ENCODE results near the gene WIZ.

DNA sequence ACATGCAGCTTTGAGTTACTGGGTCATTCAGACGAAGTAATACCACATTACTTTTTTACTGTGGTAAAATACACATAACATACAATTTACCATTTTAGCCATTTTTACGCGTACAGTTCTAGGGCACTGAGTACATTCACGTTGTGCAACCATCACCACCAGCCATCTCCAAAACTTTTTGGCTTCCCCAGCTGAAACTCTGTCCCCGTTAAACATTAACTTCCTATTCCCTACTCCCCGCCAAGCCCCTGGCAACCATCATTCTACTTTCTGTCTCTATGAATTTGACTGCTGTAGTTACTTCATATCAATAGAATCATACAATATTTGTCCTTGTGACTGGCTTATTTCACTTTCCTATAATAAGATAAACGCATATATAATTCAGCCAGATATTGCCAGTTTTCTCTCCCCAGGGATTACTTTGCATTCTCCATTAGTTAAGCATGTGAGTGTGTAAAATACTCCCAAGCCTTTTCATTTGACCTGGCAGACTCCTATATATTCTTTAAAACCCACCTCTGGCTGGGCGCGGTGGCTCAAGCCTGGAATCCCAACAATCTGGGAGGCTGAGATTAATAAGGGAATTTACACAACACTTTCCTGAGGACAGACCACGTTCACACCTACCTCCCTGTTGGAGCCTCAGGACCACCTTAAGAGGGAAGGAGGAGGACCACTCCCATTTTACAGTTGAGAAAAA, 48.6 kb upstream of the WIZ start:
- TF ChIP-seq REPIN1 (tag by site-specific recombination; IDR thresholded peaks at IDR 0.05; ENCODE audit: low read depth) = no peak
- TF ChIP-seq, protein P1, sequence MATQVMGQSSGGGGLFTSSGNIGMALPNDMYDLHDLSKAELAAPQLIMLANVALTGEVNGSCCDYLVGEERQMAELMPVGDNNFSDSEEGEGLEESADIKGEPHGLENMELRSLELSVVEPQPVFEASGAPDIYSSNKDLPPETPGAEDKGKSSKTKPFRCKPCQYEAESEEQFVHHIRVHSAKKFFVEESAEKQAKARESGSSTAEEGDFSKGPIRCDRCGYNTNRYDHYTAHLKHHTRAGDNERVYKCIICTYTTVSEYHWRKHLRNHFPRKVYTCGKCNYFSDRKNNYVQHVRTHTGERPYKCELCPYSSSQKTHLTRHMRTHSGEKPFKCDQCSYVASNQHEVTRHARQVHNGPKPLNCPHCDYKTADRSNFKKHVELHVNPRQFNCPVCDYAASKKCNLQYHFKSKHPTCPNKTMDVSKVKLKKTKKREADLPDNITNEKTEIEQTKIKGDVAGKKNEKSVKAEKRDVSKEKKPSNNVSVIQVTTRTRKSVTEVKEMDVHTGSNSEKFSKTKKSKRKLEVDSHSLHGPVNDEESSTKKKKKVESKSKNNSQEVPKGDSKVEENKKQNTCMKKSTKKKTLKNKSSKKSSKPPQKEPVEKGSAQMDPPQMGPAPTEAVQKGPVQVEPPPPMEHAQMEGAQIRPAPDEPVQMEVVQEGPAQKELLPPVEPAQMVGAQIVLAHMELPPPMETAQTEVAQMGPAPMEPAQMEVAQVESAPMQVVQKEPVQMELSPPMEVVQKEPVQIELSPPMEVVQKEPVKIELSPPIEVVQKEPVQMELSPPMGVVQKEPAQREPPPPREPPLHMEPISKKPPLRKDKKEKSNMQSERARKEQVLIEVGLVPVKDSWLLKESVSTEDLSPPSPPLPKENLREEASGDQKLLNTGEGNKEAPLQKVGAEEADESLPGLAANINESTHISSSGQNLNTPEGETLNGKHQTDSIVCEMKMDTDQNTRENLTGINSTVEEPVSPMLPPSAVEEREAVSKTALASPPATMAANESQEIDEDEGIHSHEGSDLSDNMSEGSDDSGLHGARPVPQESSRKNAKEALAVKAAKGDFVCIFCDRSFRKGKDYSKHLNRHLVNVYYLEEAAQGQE (tag by site-specific recombination; IDR thresholded peaks at IDR 0.05) = no peak
- TF ChIP-seq ZNF707 (tag by site-specific recombination; IDR thresholded peaks at IDR 0.05) = no peak
- TF ChIP-seq, protein P2, sequence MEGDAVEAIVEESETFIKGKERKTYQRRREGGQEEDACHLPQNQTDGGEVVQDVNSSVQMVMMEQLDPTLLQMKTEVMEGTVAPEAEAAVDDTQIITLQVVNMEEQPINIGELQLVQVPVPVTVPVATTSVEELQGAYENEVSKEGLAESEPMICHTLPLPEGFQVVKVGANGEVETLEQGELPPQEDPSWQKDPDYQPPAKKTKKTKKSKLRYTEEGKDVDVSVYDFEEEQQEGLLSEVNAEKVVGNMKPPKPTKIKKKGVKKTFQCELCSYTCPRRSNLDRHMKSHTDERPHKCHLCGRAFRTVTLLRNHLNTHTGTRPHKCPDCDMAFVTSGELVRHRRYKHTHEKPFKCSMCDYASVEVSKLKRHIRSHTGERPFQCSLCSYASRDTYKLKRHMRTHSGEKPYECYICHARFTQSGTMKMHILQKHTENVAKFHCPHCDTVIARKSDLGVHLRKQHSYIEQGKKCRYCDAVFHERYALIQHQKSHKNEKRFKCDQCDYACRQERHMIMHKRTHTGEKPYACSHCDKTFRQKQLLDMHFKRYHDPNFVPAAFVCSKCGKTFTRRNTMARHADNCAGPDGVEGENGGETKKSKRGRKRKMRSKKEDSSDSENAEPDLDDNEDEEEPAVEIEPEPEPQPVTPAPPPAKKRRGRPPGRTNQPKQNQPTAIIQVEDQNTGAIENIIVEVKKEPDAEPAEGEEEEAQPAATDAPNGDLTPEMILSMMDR (tag by site-specific recombination; IDR thresholded peaks at IDR 0.05) = no peak
- TF ChIP-seq HOXA7 (CRISPR knock-in tag; IDR thresholded peaks at IDR 0.05; ENCODE audit: borderline replicate concordance) = no peak
- TF ChIP-seq ZNF184 (tag by site-specific recombination; IDR thresholded peaks at IDR 0.05) = no peak
- no peak for TF ChIP-seq ZNF664 (tag by site-specific recombination; IDR thresholded peaks at IDR 0.05)
- TF ChIP-seq, protein P3, sequence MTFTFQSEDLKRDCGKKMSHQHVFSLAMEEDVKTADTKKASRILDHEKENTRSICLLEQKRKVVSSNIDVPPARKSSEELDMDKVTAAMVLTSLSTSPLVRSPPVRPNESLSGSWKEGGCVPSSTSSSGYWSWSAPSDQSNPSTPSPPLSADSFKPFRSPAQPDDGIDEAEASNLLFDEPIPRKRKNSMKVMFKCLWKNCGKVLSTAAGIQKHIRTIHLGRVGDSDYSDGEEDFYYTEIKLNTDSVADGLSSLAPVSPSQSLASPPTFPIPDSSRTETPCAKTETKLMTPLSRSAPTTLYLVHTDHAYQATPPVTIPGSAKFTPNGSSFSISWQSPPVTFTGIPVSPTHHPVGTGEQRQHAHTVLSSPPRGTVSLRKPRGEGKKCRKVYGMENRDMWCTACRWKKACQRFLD (tag by site-specific recombination; IDR thresholded peaks at IDR 0.05) = no peak
- no peak for TF ChIP-seq ZNF530 (tag by site-specific recombination; IDR thresholded peaks at IDR 0.05; ENCODE audit: low read depth)
- TF ChIP-seq ZNF138 (tag by site-specific recombination; IDR thresholded peaks at IDR 0.05; ENCODE audit: borderline replicate concordance) = no peak
- no peak for TF ChIP-seq ZNF621 (tag by site-specific recombination; IDR thresholded peaks at IDR 0.05)
- TF ChIP-seq ZNF549 (tag by site-specific recombination; IDR thresholded peaks at IDR 0.05) = no peak
- no peak for TF ChIP-seq SETDB1 (IDR thresholded peaks at IDR 0.05; ENCODE audit: insufficient read length, low read length)

Measured in HEK293 (cell line).